Bone marrow (tissue), 2 donors: ENCODE measurements around the gene KLHDC8A.
"Not testable (repeated sequence)": the region's sequence is repeated elsewhere in the genome, so short reads cannot be mapped to it uniquely, and the experiment has no call there.

ENCODE experiments used
- DNase-seq, 2 donors: peaks; one replicate each; lab custom pipeline; 2025; lab: John Stamatoyannopoulos, UW

The KLHDC8A gene

DNA sequence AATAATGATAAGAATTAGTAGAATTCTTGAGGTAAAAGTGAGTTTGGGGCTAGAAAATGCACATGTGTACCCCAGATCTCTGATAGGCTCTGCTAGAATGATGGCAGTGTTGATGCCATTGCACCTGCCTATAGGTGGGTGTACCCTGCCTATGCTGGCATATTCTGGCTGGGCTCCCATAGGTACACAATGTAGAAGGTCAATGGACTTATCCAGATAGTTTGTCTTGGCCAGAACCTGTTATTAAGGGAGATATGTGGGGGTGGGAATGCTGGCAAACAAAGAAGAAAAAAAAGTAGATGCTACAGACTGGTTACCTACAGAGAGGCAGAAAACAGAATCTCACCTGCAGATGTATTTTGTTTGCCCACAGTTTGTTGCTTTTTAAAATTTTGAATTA, 14.1 kb upstream of the KLHDC8A start:
- no peak for DNase-seq

DNA sequence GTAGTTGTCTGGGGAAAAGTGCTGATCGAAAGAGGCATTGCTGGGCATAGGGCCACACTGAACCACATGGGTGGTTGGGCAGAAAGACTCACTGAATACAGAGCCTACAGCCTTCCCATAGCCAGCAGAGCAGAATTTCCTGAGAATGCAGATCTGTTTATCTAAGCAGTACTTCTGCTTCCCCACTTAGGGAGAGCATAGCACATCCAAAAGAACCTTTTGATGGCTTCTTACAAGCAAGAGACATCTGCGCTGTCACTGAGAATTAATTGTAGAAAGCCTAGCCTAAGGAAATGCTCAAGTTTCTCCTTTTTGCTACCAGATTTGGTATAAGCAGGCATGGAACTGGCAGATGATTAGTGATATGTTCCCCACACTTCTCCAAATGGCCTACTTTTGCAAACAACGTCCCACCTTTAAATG, 13.0 kb upstream of the KLHDC8A start:
- no peak for DNase-seq

DNA sequence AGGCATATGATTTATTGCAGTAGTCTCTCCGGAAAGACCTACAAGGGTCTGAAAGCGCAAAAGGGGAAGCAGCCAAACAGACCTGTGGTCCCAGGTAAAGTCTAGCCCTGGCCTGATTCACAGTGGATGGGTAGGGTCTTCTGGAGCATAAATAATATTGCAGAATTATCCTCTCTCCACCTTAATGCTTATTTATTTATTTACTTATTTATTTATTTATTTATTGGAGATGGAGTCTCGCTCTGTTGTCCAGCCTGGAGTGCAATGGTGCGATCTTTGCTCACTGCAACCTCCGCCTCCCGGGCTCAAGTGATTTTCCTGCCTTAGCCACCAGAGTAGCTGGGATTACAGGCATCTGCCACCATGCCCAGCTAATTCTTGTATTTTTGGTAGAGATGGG, 11.8 kb upstream of the KLHDC8A start:
- no peak for DNase-seq

DNA sequence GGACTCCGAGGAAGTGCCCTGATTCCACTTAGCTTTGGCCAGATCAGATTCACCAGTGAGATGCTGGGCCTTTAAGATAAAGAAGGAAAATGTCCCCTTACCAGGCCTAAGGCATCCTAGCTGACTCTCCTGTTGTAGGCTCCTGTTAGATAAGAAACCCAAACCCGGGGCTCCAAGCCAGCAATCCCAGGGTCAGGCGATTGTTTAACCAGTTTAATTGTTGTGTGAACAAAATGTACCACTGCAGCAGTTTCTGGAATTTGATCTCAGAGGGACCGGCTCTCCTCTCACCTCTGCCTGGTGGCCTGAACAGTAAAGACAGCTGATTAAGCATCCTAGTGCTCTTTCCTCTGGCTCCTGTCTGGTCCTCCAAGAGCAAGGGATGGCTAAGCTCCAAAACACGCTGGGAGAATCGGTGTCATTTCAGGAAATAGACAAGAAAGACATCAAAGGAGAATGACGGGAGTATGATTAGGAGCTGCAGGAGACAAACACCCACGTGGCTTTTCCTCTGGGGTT, 9.3 kb upstream of the KLHDC8A start:
- no peak for DNase-seq

GRCh38 chr1:205365086-205365485, 8.4 kb upstream of the KLHDC8A start:
- not testable (repeated sequence) for DNase-seq

DNA sequence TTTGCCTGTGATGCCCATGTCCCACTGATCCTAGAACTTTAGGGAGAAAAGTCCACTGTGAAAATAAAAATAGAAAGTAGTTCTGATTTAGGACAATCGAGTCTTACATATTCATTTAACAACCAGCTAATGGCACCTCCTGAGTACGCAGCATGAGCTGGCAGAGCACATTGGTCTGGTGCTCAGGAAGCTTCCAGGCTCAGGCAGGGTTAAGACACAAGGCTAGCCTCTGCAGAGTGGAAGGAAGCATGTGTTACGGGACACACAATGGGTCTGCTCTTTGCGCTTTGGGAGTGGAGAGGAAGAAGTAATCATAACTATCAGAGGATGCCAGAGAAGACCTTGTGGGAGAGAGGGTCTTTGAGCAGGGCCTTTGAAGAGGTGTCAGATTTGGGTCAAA, 4.2 kb upstream of the KLHDC8A start:
- DNase-seq = no peak

- no peak for DNase-seq
Measured at GRCh38 chr1:205359771-205360565, 3.2 kb upstream of the KLHDC8A start.

- DNase-seq = no peak
Measured at GRCh38 chr1:205358579-205358978, 1.9 kb upstream of the KLHDC8A start.

DNA sequence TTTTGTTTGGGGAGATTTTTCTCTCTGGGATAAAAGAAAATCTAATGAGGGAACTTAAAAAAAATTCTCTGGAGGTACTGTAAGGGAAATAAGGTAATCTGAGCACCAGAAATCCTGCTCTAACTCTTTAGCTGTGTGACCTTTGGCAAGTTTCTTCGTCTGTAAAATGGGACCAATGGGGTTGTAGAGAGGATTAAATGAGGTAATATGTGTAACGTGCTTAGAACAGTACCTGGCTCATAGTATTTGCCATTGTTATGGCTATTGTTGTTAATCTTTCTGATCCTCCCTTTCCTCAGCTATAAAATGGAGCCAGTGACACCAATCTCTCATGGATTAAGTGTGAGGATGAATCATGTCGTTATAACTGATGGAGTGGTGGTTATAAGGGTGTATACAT, 845 bp upstream of the KLHDC8A start:
- DNase-seq = no peak

DNA sequence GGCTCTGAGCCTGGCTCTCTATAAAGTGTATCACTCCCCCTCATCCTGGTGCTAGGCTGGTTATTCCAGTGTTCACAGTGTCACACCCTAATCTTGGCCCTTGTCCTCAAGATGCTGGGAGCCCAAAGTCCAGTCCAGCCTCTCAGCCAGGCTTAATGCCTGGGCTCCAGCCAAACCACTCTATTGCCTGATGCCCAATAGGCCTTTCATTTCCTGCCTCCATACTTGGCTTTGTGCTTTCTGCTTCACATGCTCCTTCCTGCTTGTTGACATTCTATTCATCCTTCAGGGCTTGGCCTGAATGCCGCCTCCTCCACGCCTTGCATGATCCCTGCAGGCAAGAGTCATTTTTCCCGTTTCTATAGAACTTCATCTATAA, 1.7 kb downstream of the KLHDC8A start:
- no peak for DNase-seq

DNA sequence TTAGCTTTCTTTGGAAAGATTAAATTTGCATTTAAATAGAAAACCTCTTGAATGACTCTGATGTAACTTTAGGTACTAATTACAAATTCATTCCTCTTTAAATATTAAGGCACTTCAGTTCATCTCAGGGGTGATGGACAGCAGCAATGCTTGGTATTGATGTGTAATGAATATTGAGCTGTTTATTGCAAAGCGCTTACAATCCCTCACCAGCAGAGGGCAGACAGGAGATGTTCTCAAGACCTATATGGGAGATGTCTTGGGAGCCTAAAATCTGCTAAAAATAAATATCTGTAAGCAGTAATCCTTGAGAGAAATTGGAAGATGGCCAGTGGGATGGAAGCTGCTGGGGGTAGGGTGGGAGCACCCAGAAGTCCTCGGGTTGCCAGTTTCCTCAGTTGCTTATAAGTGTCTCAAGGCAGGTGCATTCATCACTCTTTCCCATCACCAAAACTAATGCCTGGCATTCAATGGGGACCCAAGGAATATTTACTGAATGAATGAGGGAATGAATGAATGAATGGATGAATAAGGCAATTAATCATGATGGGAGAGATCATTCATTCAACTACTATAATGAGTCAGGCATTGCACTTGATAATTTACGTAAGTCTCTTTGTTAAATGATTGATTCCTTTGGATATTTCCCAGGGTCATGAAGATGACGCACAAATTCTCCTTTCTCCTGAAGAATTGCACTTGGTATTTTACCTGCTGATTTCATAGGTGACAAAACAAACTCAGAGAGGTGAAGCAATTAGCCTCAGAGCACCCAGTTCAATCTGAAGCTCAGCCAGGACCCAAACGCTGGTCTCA, 2.3 kb downstream of the KLHDC8A start:
- peak in 1 of 2 donors; percentile 56 for DNase-seq

DNA sequence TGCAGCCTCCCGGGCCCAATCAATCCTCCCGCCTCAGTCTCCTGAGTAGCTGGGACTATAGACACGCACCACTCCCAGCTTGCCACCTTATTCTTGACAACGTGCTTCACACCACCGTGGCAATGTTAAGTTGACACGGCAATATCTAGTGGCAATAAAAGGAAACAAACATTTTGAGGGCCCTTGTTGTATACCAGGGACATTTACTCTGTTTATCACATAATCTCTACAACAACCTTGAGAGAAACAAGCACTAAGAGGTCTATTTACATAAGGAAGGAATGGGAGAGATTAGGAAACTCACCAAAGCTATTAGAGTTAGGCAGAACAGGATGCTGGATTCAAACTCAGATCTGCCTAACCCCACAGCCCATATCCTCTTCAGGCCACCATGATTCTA, 3.1 kb downstream of the KLHDC8A start:
- no peak for DNase-seq

DNA sequence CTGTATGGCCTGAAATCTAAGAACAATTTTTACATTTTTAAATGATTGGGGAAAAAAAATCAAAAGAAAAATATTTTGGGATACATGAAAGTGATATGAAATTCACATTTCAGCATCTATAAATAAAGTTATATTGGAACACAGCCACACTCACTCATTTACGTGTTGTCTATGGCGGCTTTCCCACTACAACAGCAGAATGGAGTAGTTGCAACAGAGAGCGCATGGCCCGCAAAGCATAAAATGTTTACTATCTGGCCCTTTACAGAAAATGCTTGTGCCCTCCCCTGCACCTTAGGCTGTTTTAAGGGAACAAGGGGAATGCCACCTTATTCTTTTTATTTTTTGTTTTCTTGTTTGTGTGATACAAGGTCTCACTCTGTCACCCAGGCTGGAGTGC, 3.5 kb downstream of the KLHDC8A start:
- no peak for DNase-seq

DNA sequence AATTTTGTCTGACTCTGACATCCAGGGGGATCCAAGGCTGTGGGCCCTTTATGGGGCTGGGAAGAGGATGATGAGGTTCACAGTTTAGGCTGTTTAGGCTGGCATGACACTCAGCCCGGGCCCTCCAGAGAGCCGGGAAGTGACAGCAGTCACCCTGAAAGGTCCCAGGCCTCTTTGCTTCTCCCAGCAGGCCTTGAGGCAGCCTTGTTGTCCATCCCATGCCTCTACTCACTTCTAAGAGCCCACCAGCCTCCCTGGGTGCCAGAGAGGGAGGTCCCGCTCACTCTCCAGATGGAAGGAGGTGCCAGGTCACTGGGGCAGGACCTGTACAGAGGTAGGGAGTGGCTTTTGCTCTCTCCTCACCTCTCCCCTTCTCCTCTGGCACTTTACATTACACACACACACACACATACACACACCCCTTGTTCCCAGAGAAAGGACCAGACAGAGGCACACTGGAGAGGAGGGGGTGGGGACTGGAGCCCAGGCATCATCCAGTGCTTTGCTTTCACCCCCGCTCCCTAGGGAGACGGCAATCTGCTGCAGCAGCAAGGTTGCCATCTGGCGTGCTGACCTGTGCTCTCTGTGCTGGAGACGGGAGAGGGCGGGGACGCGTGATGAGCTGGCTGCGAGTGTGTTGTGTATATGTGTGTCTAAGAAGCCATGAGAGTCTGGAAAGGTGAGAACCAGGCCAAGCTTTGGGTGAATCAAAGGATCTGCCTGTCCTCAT, 4.6 kb downstream of the KLHDC8A start:
- DNase-seq = no peak

GRCh38 chr1:205350691-205351141, 6.0 kb downstream of the KLHDC8A start:
- no peak for DNase-seq

GRCh38 chr1:205350124-205350523, 6.6 kb downstream of the KLHDC8A start:
- DNase-seq = no peak

DNA sequence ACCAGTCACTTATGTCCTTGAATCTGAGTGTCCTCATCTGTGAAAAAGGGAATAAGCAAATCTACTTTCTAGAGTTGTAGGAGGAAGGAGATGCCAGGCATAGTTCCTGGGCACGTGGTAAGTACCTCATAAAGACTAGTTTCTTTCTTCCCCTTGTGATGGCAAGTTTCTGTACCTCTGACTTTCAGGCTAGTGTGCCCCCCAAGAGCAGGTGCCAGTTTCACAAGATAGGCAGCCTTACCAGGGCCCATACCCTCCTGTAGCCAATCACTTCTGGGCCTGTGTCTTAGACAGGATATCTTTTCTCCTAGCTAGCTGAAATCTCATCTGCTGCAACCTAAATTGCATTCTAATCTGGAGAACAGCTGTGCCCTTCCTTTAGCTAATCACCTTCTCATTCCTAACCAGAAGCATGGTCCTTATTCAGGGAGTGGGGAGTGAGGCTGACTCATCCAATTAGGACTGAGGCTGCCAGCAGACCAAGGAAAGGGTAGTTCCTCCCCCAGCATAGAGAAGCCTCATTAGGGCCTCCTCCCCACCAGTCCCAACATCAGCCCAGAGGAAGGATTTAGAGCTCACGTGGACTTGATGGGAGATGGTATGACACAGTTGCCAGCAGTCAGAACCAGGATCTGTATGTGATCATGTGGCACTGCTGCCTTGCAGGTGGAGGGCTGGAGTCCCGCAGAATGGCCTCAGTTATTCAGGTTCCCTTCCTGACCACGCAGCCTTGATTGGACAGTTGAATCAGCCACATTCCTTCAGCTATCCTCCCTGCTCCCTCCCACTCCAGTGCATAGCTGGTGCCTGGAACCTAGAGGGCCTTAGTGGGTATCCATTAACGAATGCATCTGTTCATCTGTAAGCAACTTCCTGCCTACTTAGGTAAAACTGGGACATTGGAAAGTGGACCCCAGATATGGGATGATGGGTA, 7.9 kb downstream of the KLHDC8A start:
- DNase-seq = no peak

DNA sequence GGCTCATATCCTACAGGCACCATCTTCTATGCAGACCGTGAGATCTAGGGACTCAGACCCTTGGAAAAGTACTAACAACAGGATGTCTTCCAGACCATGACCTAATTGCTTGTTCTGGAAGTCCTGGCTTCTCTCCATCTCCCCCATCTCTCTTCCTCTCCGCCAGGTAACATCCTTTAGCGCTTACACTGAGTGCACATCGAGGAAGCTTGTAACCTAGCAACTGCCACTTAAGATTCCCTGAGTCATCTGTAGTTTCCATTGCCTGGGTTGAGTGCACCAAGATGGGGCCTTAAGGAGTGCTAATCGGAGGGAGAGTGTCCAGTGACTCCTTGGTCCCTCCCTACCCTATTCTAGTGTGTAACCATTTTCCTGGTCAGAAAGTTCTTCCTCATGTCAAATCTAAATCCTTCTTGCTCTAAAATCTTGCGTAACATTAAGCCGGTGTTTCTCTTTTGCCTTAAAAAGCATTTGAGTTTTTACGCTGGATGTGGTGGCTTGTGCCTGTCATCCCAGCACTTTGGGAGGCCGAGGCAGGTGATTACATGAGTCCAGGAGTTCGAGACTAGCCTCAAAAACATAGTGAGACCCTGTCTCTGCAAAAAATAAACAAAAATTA, 9.7 kb downstream of the KLHDC8A start:
- DNase-seq = no peak

- no peak for DNase-seq
Measured at GRCh38 chr1:205345761-205346160, 11.0 kb downstream of the KLHDC8A start.

- no peak for DNase-seq
Measured at GRCh38 chr1:205344066-205344928, 12.4 kb downstream of the KLHDC8A start.
